Brain microvascular endothelial cell (primary cell): ENCODE measurements around the gene TSPEAR.

Source experiments
- DNase-seq: peaks from one replicate; pipeline ENCODE4 v3.0.0-alpha.2; 2020
- H3K27ac ChIP-seq: fragments of 250-450 bp; sonication (Bioruptor Pico); 2 replicates; pipeline ENCODE4 v1.5.1; 2020; ENCODE audit warnings: mild to moderate bottlenecking, moderate library complexity
- H3K27me3 ChIP-seq: fragments of 250-450 bp; sonication (Bioruptor Pico); replicated peaks from 2 replicates; pipeline ENCODE4 v1.5.1; 2020; ENCODE audit warnings: mild to moderate bottlenecking
- H3K36me3 ChIP-seq: fragments of 250-450 bp; sonication (Bioruptor Pico); replicated peaks from 2 replicates; pipeline ENCODE4 v1.5.1; 2020; ENCODE audit warnings: mild to moderate bottlenecking
- H3K4me3 ChIP-seq: 2 replicates; pipeline ENCODE4 v1.5.1; 2011; ENCODE audit warnings: low read depth, mild to moderate bottlenecking, control low read depth, low read length, moderate library complexity
- CTCF ChIP-seq: IDR thresholded peaks from 2 replicates; pipeline ENCODE4 v1.5.1; 2011; ENCODE audit warnings: low read depth, mild to moderate bottlenecking, moderate library complexity, low read length, control low read depth, inconsistent platforms; ENCODE audit errors: missing control alignments
- in situ Hi-C: cut with HindIII; loops from 2 replicates; pipeline ENCODE4 v1.10.0; 2017; ENCODE audit warnings: low sequenced_read_pairs, low pct_ligation_motif_present

The TSPEAR gene

GRCh38 chr21:44456915-44457736 lies 254.2 kb downstream of the TSPEAR start:
- DNase-seq, result no peak

GRCh38 chr21:44456214-44456914 lies 255.0 kb downstream of the TSPEAR start:
- DNase-seq, result no peak
- Histone ChIP-seq H3K36me3 (no peaks in the 10 kb centered on the region), H3K27ac (no peak overlapping the region), H3K27me3 (no peaks in the 10 kb centered on the region), H3K4me3 (peak overlapping the region; percentile 47)
- in situ Hi-C loops, result no loop called here
- no peak for TF ChIP-seq CTCF

More at GRCh38 chr21:44456915-44457736, 254.2 kb downstream of the TSPEAR start:
- in situ Hi-C loops, result no loop called here
- no peak for TF ChIP-seq CTCF
- Histone ChIP-seq H3K27me3 (no peaks in the 10 kb centered on the region), H3K27ac (no peak overlapping the region), H3K4me3 (no peak overlapping the region), H3K36me3 (no peaks in the 10 kb centered on the region)

GRCh38 chr21:44455524-44456213 lies 255.7 kb downstream of the TSPEAR start:
- H3K4me3 ChIP-seq, result peak overlapping the region; percentile 47
- TF ChIP-seq CTCF, result peak; percentile 13
- in situ Hi-C loops, result no loop called here
- no peak for DNase-seq
- no peaks in the 10 kb centered on the region for H3K27me3 ChIP-seq
- no peaks in the 10 kb centered on the region for H3K36me3 ChIP-seq
- no peak overlapping the region for H3K27ac ChIP-seq

- H3K27ac ChIP-seq, result no peak within 1 kb of the TSS
- H3K27me3 ChIP-seq, result no peaks in the 10 kb centered on the region
- no peak for TF ChIP-seq CTCF
- peak within 1 kb of the TSS; percentile 47 for H3K4me3 ChIP-seq
- peak; percentile 69 for DNase-seq
- in situ Hi-C loops, result no loop called here
- no peaks in the 10 kb centered on the region for H3K36me3 ChIP-seq
Measured at GRCh38 chr21:44454747-44455523, 256.4 kb downstream of the TSPEAR start, which contains the start of gene LRRC3. TSS of gene LRRC3 (plus strand) at chr21:44455510. CDS start at chr21:44456645, 1,135 bp downstream.

GRCh38 chr21:44454058-44454457 lies 257.3 kb downstream of the TSPEAR start:
- in situ Hi-C loops, result no loop called here
- no peak for DNase-seq
- Histone ChIP-seq H3K36me3 (no peaks in the 10 kb centered on the region), H3K27me3 (no peaks in the 10 kb centered on the region), H3K27ac (no peak overlapping the region), H3K4me3 (no peak overlapping the region)
- no peak for TF ChIP-seq CTCF
